DND-41 (cell line): Measurements from ENCODE around the gene FAM222A.

ENCODE experiments used
- CTCF ChIP-seq: IDR thresholded peaks from 2 replicates; pipeline ENCODE4 v1.5.1; 2012; ENCODE audit warnings: borderline replicate concordance, low read length, moderate library complexity, mild to moderate bottlenecking; ENCODE audit not compliant: poor library complexity, severe bottlenecking; ENCODE audit errors: extremely low read depth
- EZH2 ChIP-seq: IDR thresholded peaks from 3 replicates; pipeline ENCODE4 v1.6.1; 2012; ENCODE audit warnings: borderline replicate concordance, low read depth, mild to moderate bottlenecking, moderate library complexity, low read length, inconsistent platforms; ENCODE audit not compliant: severe bottlenecking

- TF ChIP-seq CTCF (no peak), EZH2 (no peak)
Observed at GRCh38 chr12:109675411-109675810, 38.2 kb upstream of the FAM222A start.
